ENCODE measurements around the gene DONSON.

GRCh38 chr21:33537212-33537611 is 51.3 kb downstream of the DONSON start:
- TF ChIP-seq CTCF (IDR thresholded peaks at IDR 0.05): no peak
- no peak for TF ChIP-seq ZFX (IDR thresholded peaks at IDR 0.05; ENCODE audit: borderline replicate concordance)
